OCI-LY3 (cell line): ENCODE data around the gene LRRC4.

Source experiments
- H2AFZ ChIP-seq: fragments of 200-600, 300-600 bp; shearing (Covaris generic); 2 replicates; pipeline ENCODE4 v1.6.0; 2014; ENCODE audit warnings: antibody characterized with exemption, low read depth, low read length
- H3K27ac ChIP-seq: fragments of 200-600, 300-600 bp; sonication (generic); 2 replicates; pipeline ENCODE4 v1.5.1; 2014; ENCODE audit warnings: mild to moderate bottlenecking, low read length, moderate library complexity, mixed read lengths
- H3K27me3 ChIP-seq: fragments of 200-600, 300-600 bp; sonication (generic); 2 replicates; pipeline ENCODE4 v1.6.1; 2014; ENCODE audit warnings: low read depth, low read length, mixed read lengths
- H3K36me3 ChIP-seq: fragments of 200-600, 300-600 bp; sonication (generic); replicated peaks from 2 replicates; pipeline ENCODE3; 2014; ENCODE audit warnings: low read depth, low read length, mixed read lengths
- H3K4me1 ChIP-seq: fragments of 300-600, 200-600 bp; sonication (generic); 2 replicates; pipeline ENCODE4 v1.6.1; 2014; ENCODE audit warnings: low read length, mixed read lengths
- H3K4me2 ChIP-seq: fragments of 200-600, 300-600 bp; sonication (generic); 2 replicates; pipeline ENCODE4 v1.6.1; 2014; ENCODE audit warnings: low read length, mixed read lengths
- H3K4me3 ChIP-seq: fragments of 300-600, 200-600 bp; sonication (generic); 2 replicates; pipeline ENCODE4 v1.5.1; 2014; ENCODE audit warnings: antibody characterized with exemption, mild to moderate bottlenecking, low read length, moderate library complexity
- H3K79me2 ChIP-seq: fragments of 300-600, 200-600 bp; shearing (Covaris generic); 2 replicates; pipeline ENCODE4 v1.6.1; 2014; ENCODE audit warnings: mild to moderate bottlenecking, low read length, mixed read lengths
- H3K9ac ChIP-seq: fragments of 300-600, 200-600 bp; shearing (Covaris generic); 2 replicates; pipeline ENCODE4 v1.6.0; 2014; ENCODE audit warnings: mild to moderate bottlenecking, low read length, moderate library complexity
- H3K9me3 ChIP-seq: fragments of 200-600, 300-600 bp; shearing (Covaris generic); 2 replicates; pipeline ENCODE4 v1.6.1; 2014; ENCODE audit warnings: low read length, mixed read lengths; ENCODE audit not compliant: insufficient read depth
- H4K20me1 ChIP-seq: fragments of 200-600, 300-600 bp; sonication (generic); 2 replicates; pipeline ENCODE4 v1.6.1; 2016; ENCODE audit warnings: low read length, mixed read lengths; ENCODE audit not compliant: insufficient read depth
- CTCF ChIP-seq: fragments of 200-600, 300-600 bp; sonication (generic); IDR thresholded peaks from 2 replicates; pipeline ENCODE4 v1.5.1; 2014; ENCODE audit warnings: antibody characterized with exemption, low read length, low read depth
- EZH2phosphoT487 ChIP-seq: fragments of 200-600 bp; shearing (Covaris generic); IDR thresholded peaks from 2 replicates; pipeline ENCODE4 v1.6.1; 2018; ENCODE audit warnings: antibody characterized with exemption, mixed run types, low read depth

Gene LRRC4

GRCh38 chr7:128030654-128031611 is at the start of gene LRRC4:
Gene LRRC4 (minus strand): TSS chr7:128031437. CDS start chr7:128030640, 797 bp downstream.
- Histone ChIP-seq H3K27ac (no peak within 1 kb of the TSS), H3K79me2 (peaks cover 3% of the 10 kb centered on the region; the same call in 1 of the 2 replicates), H3K9me3 (no peaks in the 10 kb centered on the region), H2AFZ (no peak within 1 kb of the TSS), H3K9ac (no peak within 1 kb of the TSS), H4K20me1 (peaks cover 32% of the 10 kb centered on the region), H3K4me1 (peaks cover 13% of the 10 kb centered on the region), H3K27me3 (no peaks in the 10 kb centered on the region), H3K36me3 (peaks cover 22% of the 10 kb centered on the region), H3K4me2 (no peak within 1 kb of the TSS), H3K4me3 (no peak within 1 kb of the TSS)
- TF ChIP-seq EZH2phosphoT487 (no peak), CTCF (no peak)

GRCh38 chr7:128080169-128080568 is 48.9 kb upstream of the LRRC4 start:
- Histone ChIP-seq H3K9me3 (no peaks in the 10 kb centered on the region), H3K4me1 (no peaks in the 10 kb centered on the region), H3K4me3 (no peak overlapping the region), H3K27ac (no peak overlapping the region), H3K4me2 (no peak overlapping the region), H3K27me3 (no peaks in the 10 kb centered on the region), H3K9ac (no peak overlapping the region), H3K36me3 (peaks cover 58% of the 10 kb centered on the region), H4K20me1 (no peaks in the 10 kb centered on the region), H3K79me2 (no peaks in the 10 kb centered on the region), H2AFZ (no peak overlapping the region)
- TF ChIP-seq EZH2phosphoT487 (no peak), CTCF (no peak)

- Histone ChIP-seq H3K4me1 (no peaks in the 10 kb centered on the region), H3K9me3 (no peaks in the 10 kb centered on the region), H3K4me2 (no peak overlapping the region), H2AFZ (no peak overlapping the region), H3K9ac (no peak overlapping the region), H4K20me1 (peaks cover 5% of the 10 kb centered on the region), H3K27me3 (no peaks in the 10 kb centered on the region), H3K36me3 (peaks cover 46% of the 10 kb centered on the region), H3K4me3 (no peak overlapping the region), H3K79me2 (no peaks in the 10 kb centered on the region), H3K27ac (no peak overlapping the region)
- no peak for TF ChIP-seq CTCF
- TF ChIP-seq EZH2phosphoT487, result no peak
Observed at GRCh38 chr7:128078309-128078708, 47.1 kb upstream of the LRRC4 start.

- Histone ChIP-seq H4K20me1 (peaks cover 8% of the 10 kb centered on the region), H3K9ac (no peak overlapping the region), H3K4me3 (no peak overlapping the region), H3K27ac (no peak overlapping the region), H3K4me2 (no peak overlapping the region), H3K4me1 (no peaks in the 10 kb centered on the region), H3K79me2 (no peaks in the 10 kb centered on the region), H3K36me3 (peaks cover 33% of the 10 kb centered on the region), H3K27me3 (no peaks in the 10 kb centered on the region), H2AFZ (no peak overlapping the region), H3K9me3 (no peaks in the 10 kb centered on the region)
- TF ChIP-seq CTCF, result no peak
- TF ChIP-seq EZH2phosphoT487, result no peak
Observed at GRCh38 chr7:128076796-128077271, 45.6 kb upstream of the LRRC4 start.
